A673 (cell line): Measurements from ENCODE around the gene SDCBP2. TPM values are rescaled to one million over a fixed set of nuclear protein-coding genes. Genes with fewer than 3 reads are reported as not detected.

Experiments
- BruUV-seq: library from RNA; stranded (reverse); fragments of 400-500 nt; replicated peaks from 2 replicates; lab custom pipeline; 2021; lab: Mats Ljungman, UMichigan
- CTCF ChIA-PET: fragments of 300-600 bp; sonication (Branson Sonifier 250); formaldehyde crosslinking; loops from one replicate; lab custom pipeline; 2022; ENCODE audit warnings: antibody characterized with exemption; lab: Charles Lee
- POLR2A ChIA-PET: fragments of 300-600 bp; sonication (Branson Sonifier 250); formaldehyde crosslinking; loops from one replicate; lab custom pipeline; 2022; ENCODE audit warnings: antibody characterized with exemption; ENCODE audit not compliant: low non-redundant PET; lab: Charles Lee
- DNase-seq: peaks from one replicate; pipeline ENCODE4 v3.0.0-alpha.2; 2015; ENCODE audit warnings: low spot score
- H3K27ac ChIP-seq: fragments of 200-600 bp; sonication (generic); 2 replicates; pipeline ENCODE4 v1.5.1; 2016; ENCODE audit warnings: mixed run types, low read depth, mild to moderate bottlenecking, mixed read lengths, antibody characterized with exemption, low read length; ENCODE audit not compliant: poor library complexity, severe bottlenecking
- H3K27me3 ChIP-seq: fragments of 200-600 bp; sonication (generic); replicated peaks from 2 replicates; pipeline ENCODE4 v1.6.1; 2017; ENCODE audit warnings: mixed run types, low read depth, mild to moderate bottlenecking, mixed read lengths, antibody characterized with exemption, low read length; ENCODE audit not compliant: insufficient read depth, poor library complexity
- H3K36me3 ChIP-seq: fragments of 200-600 bp; sonication (generic); 2 replicates; pipeline ENCODE4 v1.6.1; 2016; ENCODE audit warnings: mixed run types, mild to moderate bottlenecking, mixed read lengths, antibody characterized with exemption, low read length; ENCODE audit not compliant: insufficient read depth, poor library complexity, severe bottlenecking
- H3K4me1 ChIP-seq: fragments of 200-600 bp; sonication (generic); 2 replicates; pipeline ENCODE4 v1.6.1; 2017; ENCODE audit warnings: mixed run types, mild to moderate bottlenecking, mixed read lengths, antibody characterized with exemption, low read length; ENCODE audit not compliant: insufficient read depth, poor library complexity, severe bottlenecking
- H3K4me3 ChIP-seq: fragments of 200-600 bp; sonication (generic); 2 replicates; pipeline ENCODE4 v1.5.1; 2016; ENCODE audit warnings: low read depth, mixed run types, mild to moderate bottlenecking, mixed read lengths, low read length; ENCODE audit not compliant: poor library complexity, severe bottlenecking
- H3K9me3 ChIP-seq: fragments of 200-600 bp; sonication (generic); 2 replicates; pipeline ENCODE4 v1.6.1; 2016; ENCODE audit warnings: mixed run types, low read depth, mild to moderate bottlenecking, mixed read lengths, antibody characterized with exemption, low read length; ENCODE audit not compliant: poor library complexity, severe bottlenecking
- CTCF ChIP-seq: fragments of 300-800, 200-600 bp; sonication (generic); conservative IDR thresholded peaks from 2 replicates; pipeline ENCODE4 v1.5.1; 2017; ENCODE audit warnings: low read depth, mild to moderate bottlenecking, antibody characterized with exemption, low read length, moderate library complexity, mixed read lengths
- EZH2 ChIP-seq: fragments of 200-600 bp; sonication (generic); IDR thresholded peaks from 2 replicates; pipeline ENCODE4 v1.6.1; 2017; ENCODE audit warnings: borderline replicate concordance, low read depth, mild to moderate bottlenecking, mixed read lengths, antibody characterized with exemption, low read length; ENCODE audit not compliant: poor library complexity, severe bottlenecking
- intact Hi-C: fragments of 100-400 bp; cut with micrococcal nuclease; formaldehyde crosslinking; loops from one replicate; pipeline ENCODE4 v1.10.0; 2022; ENCODE audit not compliant: unreplicated experiment
- total RNA-seq: library from RNA; stranded (reverse); gene quantifications from 2 replicates; pipeline ENCODE4 v1.2.3, GENCODE V29; 2021

Gene SDCBP2
- total RNA-seq, 1 experiment from 2014 or later: 3.5 TPM

GRCh38 chr20:1309439-1309847, 19.5 kb downstream of the SDCBP2 start:
- no peak for DNase-seq
- TF ChIP-seq EZH2: no peak
- TF ChIP-seq CTCF: no peak
- BruUV-seq: no TSS peak
- CTCF ChIA-PET: no interaction called here
- Histone ChIP-seq H3K27ac (no peak overlapping the region), H3K27me3 (no peaks in the 10 kb centered on the region), H3K4me1 (peaks cover 5% of the 10 kb centered on the region), H3K36me3 (no peaks in the 10 kb centered on the region), H3K9me3 (no peaks in the 10 kb centered on the region), H3K4me3 (no peak overlapping the region)
- POLR2A ChIA-PET: interaction anchor here (0.8 kb wide), 1 partner anchor 1150 kb away, joined by 3 read pairs; no protein-coding TSS in a partner anchor
- intact Hi-C loops: no loop called here

DNA sequence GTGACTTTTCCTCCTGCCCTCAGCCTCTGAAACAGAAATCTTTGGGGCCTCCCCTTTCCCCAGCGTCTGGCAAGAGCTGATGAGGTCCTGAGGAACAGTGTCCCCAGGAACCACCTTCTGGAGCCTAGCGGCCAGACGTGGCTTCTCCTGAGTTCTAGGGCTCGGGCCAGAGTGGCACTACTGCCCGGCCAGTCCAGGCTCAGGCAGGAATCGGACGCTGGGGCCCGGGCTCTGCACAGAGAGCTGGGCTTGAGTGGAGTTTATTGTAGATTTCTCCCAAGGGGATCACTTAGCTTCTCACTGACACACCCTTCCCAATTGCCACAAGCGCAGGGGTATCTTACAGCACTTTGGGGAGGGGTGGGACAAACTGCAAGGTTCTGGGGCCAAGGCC, 20.2 kb downstream of the SDCBP2 start:
- Histone ChIP-seq H3K27me3 (no peaks in the 10 kb centered on the region), H3K27ac (no peak overlapping the region), H3K36me3 (no peaks in the 10 kb centered on the region), H3K9me3 (no peaks in the 10 kb centered on the region), H3K4me1 (peaks cover 3% of the 10 kb centered on the region), H3K4me3 (no peak overlapping the region)
- ChIA-PET CTCF (no interaction called here), POLR2A (interaction anchor here (0.8 kb wide), 1 partner anchor 1149 kb away, joined by 3 read pairs; no protein-coding TSS in a partner anchor)
- DNase-seq: no peak
- TF ChIP-seq CTCF (no peak), EZH2 (no peak)
- no TSS peak for BruUV-seq
- intact Hi-C loops: no loop called here

- intact Hi-C loops: no loop called here
- Histone ChIP-seq H3K4me1 (no peaks in the 10 kb centered on the region), H3K4me3 (no peak overlapping the region), H3K9me3 (no peaks in the 10 kb centered on the region), H3K27ac (no peak overlapping the region), H3K36me3 (no peaks in the 10 kb centered on the region), H3K27me3 (no peaks in the 10 kb centered on the region)
- no TSS peak for BruUV-seq
- TF ChIP-seq CTCF (no peak), EZH2 (no peak)
- no peak for DNase-seq
- ChIA-PET POLR2A (interaction anchor here (0.8 kb wide), 1 partner anchor 1149 kb away, joined by 3 read pairs; no protein-coding TSS in a partner anchor), CTCF (no interaction called here)
These were observed 20.8 kb downstream of the SDCBP2 start for GRCh38 chr20:1308067-1308701.
